Measurements from ENCODE around the gene DERL2.
A peak's percentile ranks its signal among the peaks of the same experiment; 100 is the strongest.

The DERL2 gene

GRCh38 chr17:5522476-5522875, 36.5 kb upstream of the DERL2 start:
- Histone ChIP-seq H3K9ac (ENCODE audit: low read length in 2 of 2) (no peak overlapping the region), H3K4me1 (ENCODE audit: control insufficient read depth, insufficient read depth, low read length) (peaks cover 14% of the 10 kb centered on the region), H3K27me3 (ENCODE audit: control insufficient read depth in 1 of 2, insufficient read depth in 2 of 2, low read length in 2 of 2) (no peaks in the 10 kb centered on the region), H3K9me3 (ENCODE audit: control insufficient read depth in 2 of 2, low read length in 2 of 2) (no peaks in the 10 kb centered on the region), H3K27ac (ENCODE audit: low read length) (no peak overlapping the region), H3K36me3 (ENCODE audit: control insufficient read depth in 2 of 2, insufficient read depth in 2 of 2, low read length in 2 of 2) (peaks cover 0 to 3% of the 10 kb centered on the region in 2 donors), H3K4me3 (ENCODE audit: low read length in 2 of 2) (no peak overlapping the region)

- H3K9me3 ChIP-seq (ENCODE audit: control insufficient read depth in 2 of 2, low read length in 2 of 2), result no peaks in the 10 kb centered on the region
- no peaks in the 10 kb centered on the region for H3K4me1 ChIP-seq (ENCODE audit: control insufficient read depth, insufficient read depth, low read length)
- no peaks in the 10 kb centered on the region for H3K27me3 ChIP-seq (ENCODE audit: control insufficient read depth in 1 of 2, insufficient read depth in 2 of 2, low read length in 2 of 2)
- no peak overlapping the region for H3K4me3 ChIP-seq (ENCODE audit: low read length in 2 of 2)
- peaks cover 0 to 3% of the 10 kb centered on the region in 2 donors for H3K36me3 ChIP-seq (ENCODE audit: control insufficient read depth in 2 of 2, insufficient read depth in 2 of 2, low read length in 2 of 2)
- no peak overlapping the region for H3K27ac ChIP-seq (ENCODE audit: low read length)
- H3K9ac ChIP-seq (ENCODE audit: low read length in 2 of 2), result no peak overlapping the region
These were observed 30.2 kb upstream of the DERL2 start for GRCh38 chr17:5516060-5516792.

GRCh38 chr17:5514976-5515375, 29.0 kb upstream of the DERL2 start:
- H3K9ac ChIP-seq (ENCODE audit: low read length in 2 of 2), result no peak overlapping the region
- H3K27ac ChIP-seq (ENCODE audit: low read length), result no peak overlapping the region
- H3K27me3 ChIP-seq (ENCODE audit: control insufficient read depth in 1 of 2, insufficient read depth in 2 of 2, low read length in 2 of 2), result no peaks in the 10 kb centered on the region
- H3K9me3 ChIP-seq (ENCODE audit: control insufficient read depth in 2 of 2, low read length in 2 of 2), result no peaks in the 10 kb centered on the region
- no peak overlapping the region for H3K4me3 ChIP-seq (ENCODE audit: low read length in 2 of 2)
- no peaks in the 10 kb centered on the region for H3K36me3 ChIP-seq (ENCODE audit: control insufficient read depth in 2 of 2, insufficient read depth in 2 of 2, low read length in 2 of 2)
- H3K4me1 ChIP-seq (ENCODE audit: control insufficient read depth, insufficient read depth, low read length), result no peaks in the 10 kb centered on the region

GRCh38 chr17:5513628-5514027, 27.6 kb upstream of the DERL2 start:
- no peaks in the 10 kb centered on the region for H3K36me3 ChIP-seq (ENCODE audit: control insufficient read depth in 2 of 2, insufficient read depth in 2 of 2, low read length in 2 of 2)

GRCh38 chr17:5511401-5512225, 25.6 kb upstream of the DERL2 start:
- no peaks in the 10 kb centered on the region for H3K9me3 ChIP-seq (ENCODE audit: control insufficient read depth in 2 of 2, low read length in 2 of 2)
- H3K27me3 ChIP-seq (ENCODE audit: control insufficient read depth in 1 of 2, insufficient read depth in 2 of 2, low read length in 2 of 2), result no peaks in the 10 kb centered on the region
- no peaks in the 10 kb centered on the region for H3K36me3 ChIP-seq (ENCODE audit: control insufficient read depth in 2 of 2, insufficient read depth in 2 of 2, low read length in 2 of 2)
- no peaks in the 10 kb centered on the region for H3K4me1 ChIP-seq (ENCODE audit: control insufficient read depth, insufficient read depth, low read length)
- H3K4me3 ChIP-seq (ENCODE audit: low read length in 2 of 2), result peak overlapping the region in 1 of 2 donors; percentile 52
- H3K27ac ChIP-seq (ENCODE audit: low read length), result no peak overlapping the region
- H3K9ac ChIP-seq (ENCODE audit: low read length in 2 of 2), result no peak overlapping the region

More at GRCh38 chr17:5513628-5514027, 27.6 kb upstream of the DERL2 start:
- Histone ChIP-seq H3K27me3 (ENCODE audit: control insufficient read depth in 1 of 2, insufficient read depth in 2 of 2, low read length in 2 of 2) (no peaks in the 10 kb centered on the region), H3K27ac (ENCODE audit: low read length) (no peak overlapping the region), H3K9ac (ENCODE audit: low read length in 2 of 2) (no peak overlapping the region), H3K4me3 (ENCODE audit: low read length in 2 of 2) (no peak overlapping the region), H3K4me1 (ENCODE audit: control insufficient read depth, insufficient read depth, low read length) (no peaks in the 10 kb centered on the region), H3K9me3 (ENCODE audit: control insufficient read depth in 2 of 2, low read length in 2 of 2) (no peaks in the 10 kb centered on the region)

GRCh38 chr17:5510771-5511170, 24.8 kb upstream of the DERL2 start:
- no peak overlapping the region for H3K4me3 ChIP-seq (ENCODE audit: low read length in 2 of 2)
- H3K36me3 ChIP-seq (ENCODE audit: control insufficient read depth in 2 of 2, insufficient read depth in 2 of 2, low read length in 2 of 2), result no peaks in the 10 kb centered on the region
- H3K27ac ChIP-seq (ENCODE audit: low read length), result no peak overlapping the region
- H3K9me3 ChIP-seq (ENCODE audit: control insufficient read depth in 2 of 2, low read length in 2 of 2), result no peaks in the 10 kb centered on the region
- H3K9ac ChIP-seq (ENCODE audit: low read length in 2 of 2), result no peak overlapping the region
- no peaks in the 10 kb centered on the region for H3K27me3 ChIP-seq (ENCODE audit: control insufficient read depth in 1 of 2, insufficient read depth in 2 of 2, low read length in 2 of 2)
- no peaks in the 10 kb centered on the region for H3K4me1 ChIP-seq (ENCODE audit: control insufficient read depth, insufficient read depth, low read length)

- Histone ChIP-seq H3K27ac (ENCODE audit: low read length) (no peak overlapping the region), H3K4me3 (ENCODE audit: low read length in 2 of 2) (no peak overlapping the region), H3K36me3 (ENCODE audit: control insufficient read depth in 2 of 2, insufficient read depth in 2 of 2, low read length in 2 of 2) (no peaks in the 10 kb centered on the region)
These were observed 23.5 kb upstream of the DERL2 start for GRCh38 chr17:5509482-5509881.

GRCh38 chr17:5508810-5509209, 22.8 kb upstream of the DERL2 start:
- no peak overlapping the region for H3K4me3 ChIP-seq (ENCODE audit: low read length in 2 of 2)
- H3K36me3 ChIP-seq (ENCODE audit: control insufficient read depth in 2 of 2, insufficient read depth in 2 of 2, low read length in 2 of 2), result no peaks in the 10 kb centered on the region
- H3K27ac ChIP-seq (ENCODE audit: low read length), result no peak overlapping the region
- no peak overlapping the region for H3K9ac ChIP-seq (ENCODE audit: low read length in 2 of 2)
- no peaks in the 10 kb centered on the region for H3K27me3 ChIP-seq (ENCODE audit: control insufficient read depth in 1 of 2, insufficient read depth in 2 of 2, low read length in 2 of 2)
- no peaks in the 10 kb centered on the region for H3K4me1 ChIP-seq (ENCODE audit: control insufficient read depth, insufficient read depth, low read length)
- no peaks in the 10 kb centered on the region for H3K9me3 ChIP-seq (ENCODE audit: control insufficient read depth in 2 of 2, low read length in 2 of 2)

More at GRCh38 chr17:5509482-5509881, 23.5 kb upstream of the DERL2 start:
- H3K9me3 ChIP-seq (ENCODE audit: control insufficient read depth in 2 of 2, low read length in 2 of 2), result no peaks in the 10 kb centered on the region
- H3K9ac ChIP-seq (ENCODE audit: low read length in 2 of 2), result no peak overlapping the region
- H3K27me3 ChIP-seq (ENCODE audit: control insufficient read depth in 1 of 2, insufficient read depth in 2 of 2, low read length in 2 of 2), result no peaks in the 10 kb centered on the region
- no peaks in the 10 kb centered on the region for H3K4me1 ChIP-seq (ENCODE audit: control insufficient read depth, insufficient read depth, low read length)

GRCh38 chr17:5506307-5506706, 20.3 kb upstream of the DERL2 start:
- Histone ChIP-seq H3K27ac (ENCODE audit: low read length) (no peak overlapping the region), H3K4me1 (ENCODE audit: control insufficient read depth, insufficient read depth, low read length) (no peaks in the 10 kb centered on the region), H3K4me3 (ENCODE audit: low read length in 2 of 2) (no peak overlapping the region), H3K9me3 (ENCODE audit: control insufficient read depth in 2 of 2, low read length in 2 of 2) (no peaks in the 10 kb centered on the region), H3K9ac (ENCODE audit: low read length in 2 of 2) (no peak overlapping the region), H3K36me3 (ENCODE audit: control insufficient read depth in 2 of 2, insufficient read depth in 2 of 2, low read length in 2 of 2) (no peaks in the 10 kb centered on the region), H3K27me3 (ENCODE audit: control insufficient read depth in 1 of 2, insufficient read depth in 2 of 2, low read length in 2 of 2) (no peaks in the 10 kb centered on the region)

- no peak overlapping the region for H3K4me3 ChIP-seq (ENCODE audit: low read length in 2 of 2)
- no peaks in the 10 kb centered on the region for H3K36me3 ChIP-seq (ENCODE audit: control insufficient read depth in 2 of 2, insufficient read depth in 2 of 2, low read length in 2 of 2)
- H3K27ac ChIP-seq (ENCODE audit: low read length), result no peak overlapping the region
- peaks cover 17% of the 10 kb centered on the region for H3K4me1 ChIP-seq (ENCODE audit: control insufficient read depth, insufficient read depth, low read length)
- peaks cover 2 to 17% of the 10 kb centered on the region in 2 donors for H3K27me3 ChIP-seq (ENCODE audit: control insufficient read depth in 1 of 2, insufficient read depth in 2 of 2, low read length in 2 of 2)
- H3K9me3 ChIP-seq (ENCODE audit: control insufficient read depth in 2 of 2, low read length in 2 of 2), result no peaks in the 10 kb centered on the region
- H3K9ac ChIP-seq (ENCODE audit: low read length in 2 of 2), result no peak overlapping the region
These were observed 16.6 kb upstream of the DERL2 start for GRCh38 chr17:5502552-5502951.

GRCh38 chr17:5501685-5502084, 15.7 kb upstream of the DERL2 start:
- Histone ChIP-seq H3K36me3 (ENCODE audit: control insufficient read depth in 2 of 2, insufficient read depth in 2 of 2, low read length in 2 of 2) (no peaks in the 10 kb centered on the region), H3K4me1 (ENCODE audit: control insufficient read depth, insufficient read depth, low read length) (peaks cover 17% of the 10 kb centered on the region), H3K4me3 (ENCODE audit: low read length in 2 of 2) (no peak overlapping the region), H3K9ac (ENCODE audit: low read length in 2 of 2) (no peak overlapping the region), H3K27ac (ENCODE audit: low read length) (no peak overlapping the region), H3K27me3 (ENCODE audit: control insufficient read depth in 1 of 2, insufficient read depth in 2 of 2, low read length in 2 of 2) (peaks cover 2 to 20% of the 10 kb centered on the region in 2 donors), H3K9me3 (ENCODE audit: control insufficient read depth in 2 of 2, low read length in 2 of 2) (no peaks in the 10 kb centered on the region)
